Large intestine (tissue), 3 donors: Measurements from ENCODE around the gene GRB2. TPM values are rescaled to one million over a fixed set of nuclear protein-coding genes. Genes with fewer than 3 reads are reported as not detected.
"Not testable (repeated sequence)": the region's sequence is repeated elsewhere in the genome, so short reads cannot be mapped to it uniquely, and the experiment has no call there.

Source experiments
- DNase-seq, 2 donors: peaks; one replicate each; pipeline versions ENCODE4 v3.0.0 to v3.0.0-alpha.2; 2013
- H3K27ac ChIP-seq: one replicate; pipeline ENCODE4 v1.5.1; 2013; ENCODE audit warnings: low read length
- H3K27me3 ChIP-seq: 2 replicates; pipeline ENCODE4 v1.6.1; 2013; ENCODE audit warnings: low read length; ENCODE audit not compliant: control insufficient read depth, insufficient read depth
- H3K36me3 ChIP-seq: 2 replicates; pipeline ENCODE4 v1.6.1; 2013; ENCODE audit warnings: low read length; ENCODE audit not compliant: control insufficient read depth, insufficient read depth
- H3K4me1 ChIP-seq: one replicate; pipeline ENCODE4 v1.6.1; 2013; ENCODE audit warnings: low read length; ENCODE audit not compliant: control insufficient read depth, insufficient read depth
- H3K4me3 ChIP-seq: one replicate; pipeline ENCODE4 v1.5.1; 2013; ENCODE audit warnings: low read length
- H3K9me3 ChIP-seq: one replicate; pipeline ENCODE4 v1.6.1; 2013; ENCODE audit warnings: mild to moderate bottlenecking, low read depth, low read length, moderate library complexity; ENCODE audit not compliant: control insufficient read depth
- WGBS: methylation state at CpG from one replicate; pipeline ENCODE4 v1.1.5; 2013; ENCODE audit warnings: low lambda C conversion rate; ENCODE audit not compliant: insufficient coverage; 5-methylcytosine and 5-hydroxymethylcytosine counted together
- polyA plus RNA-seq: library from polyadenylated mRNA; unstranded; fragments of 120-200 nt; gene quantifications from one replicate; pipeline ENCODE4 v1.2.1, GENCODE V29; 2013

Gene GRB2
- polyA plus RNA-seq, 1 donor: 67.7 TPM

DNA sequence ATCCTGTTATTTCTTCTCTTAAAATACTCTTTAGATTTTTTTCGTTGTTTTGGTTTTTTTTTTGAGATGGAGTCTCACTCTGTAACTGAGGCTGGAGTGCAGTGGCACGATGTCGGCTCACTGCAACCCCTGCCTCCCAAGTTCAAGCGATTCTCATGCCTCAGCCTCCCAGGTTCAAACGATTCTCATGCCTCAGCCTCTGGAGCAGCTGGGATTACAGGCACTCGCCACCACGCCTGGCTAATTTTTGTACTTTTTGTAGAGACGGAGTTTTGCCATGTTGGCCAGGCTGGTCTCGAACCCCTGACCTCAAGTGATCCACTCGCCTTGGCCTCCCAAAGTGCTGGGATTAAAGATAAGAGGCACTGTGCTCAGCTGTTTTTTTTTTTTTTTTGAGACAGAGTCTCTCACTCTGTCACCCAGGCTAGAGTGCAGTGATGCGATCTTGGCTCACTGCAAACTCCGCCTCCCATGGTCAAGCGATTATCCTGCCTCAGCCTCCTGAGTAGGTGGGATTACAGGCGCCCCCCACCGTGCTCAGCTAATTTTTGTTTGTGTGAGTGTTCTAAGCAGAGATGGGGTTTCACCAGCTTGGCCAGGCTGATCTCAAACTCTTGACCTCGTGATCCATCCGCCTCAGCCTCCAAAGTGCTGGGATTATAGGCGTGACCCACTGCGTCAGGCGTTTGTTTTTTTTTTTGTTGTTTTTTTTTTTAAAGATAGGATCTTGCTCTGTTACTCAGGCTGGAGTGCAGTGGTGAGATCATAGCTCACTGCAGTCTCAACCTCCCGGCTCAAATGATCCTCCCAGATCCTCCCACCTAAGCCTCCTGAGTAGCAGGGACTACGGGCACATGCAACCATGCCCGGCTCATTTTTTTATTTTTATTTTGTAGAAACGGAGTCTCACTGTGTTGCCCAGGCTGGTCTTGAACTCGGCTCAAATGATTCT lies 37.4 kb downstream of the GRB2 start:
- H3K4me1 ChIP-seq, H3K4me3 ChIP-seq, H3K36me3 ChIP-seq, DNase-seq, H3K9me3 ChIP-seq, H3K27ac ChIP-seq, H3K27me3 ChIP-seq: not testable (repeated sequence)
- WGBS: 100% methylated on average over 3 of the region's 25 CpGs

DNA sequence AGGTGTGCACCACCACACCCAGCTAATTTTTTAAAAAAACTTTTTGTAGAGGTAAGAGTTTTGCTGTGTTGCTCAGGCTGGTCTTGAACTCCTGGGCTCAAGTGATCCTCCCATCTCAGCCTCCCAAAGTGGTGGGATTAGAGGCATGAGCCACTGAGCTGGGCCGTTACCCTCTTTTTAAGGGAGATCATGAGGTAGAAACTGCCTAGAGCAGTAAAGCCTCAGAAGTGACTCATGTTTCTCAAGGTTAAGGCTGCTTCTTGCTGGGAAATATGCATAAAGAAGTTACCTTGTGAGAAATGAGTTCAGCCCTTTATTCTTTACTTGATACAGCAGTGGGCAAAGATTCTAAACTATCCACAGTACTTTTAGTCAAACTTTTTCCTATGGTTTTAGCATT lies 38.2 kb downstream of the GRB2 start:
- no peaks in the 10 kb centered on the region for H3K27me3 ChIP-seq
- no peaks in the 10 kb centered on the region for H3K4me1 ChIP-seq
- no peak overlapping the region for H3K4me3 ChIP-seq
- H3K36me3 ChIP-seq: no peaks in the 10 kb centered on the region
- H3K9me3 ChIP-seq: no peaks in the 10 kb centered on the region
- DNase-seq: peak in 1 of 2 donors; percentile 26
- H3K27ac ChIP-seq: no peak overlapping the region
- no CpG with 5 or more reads among the region's 1 CpG for WGBS

DNA sequence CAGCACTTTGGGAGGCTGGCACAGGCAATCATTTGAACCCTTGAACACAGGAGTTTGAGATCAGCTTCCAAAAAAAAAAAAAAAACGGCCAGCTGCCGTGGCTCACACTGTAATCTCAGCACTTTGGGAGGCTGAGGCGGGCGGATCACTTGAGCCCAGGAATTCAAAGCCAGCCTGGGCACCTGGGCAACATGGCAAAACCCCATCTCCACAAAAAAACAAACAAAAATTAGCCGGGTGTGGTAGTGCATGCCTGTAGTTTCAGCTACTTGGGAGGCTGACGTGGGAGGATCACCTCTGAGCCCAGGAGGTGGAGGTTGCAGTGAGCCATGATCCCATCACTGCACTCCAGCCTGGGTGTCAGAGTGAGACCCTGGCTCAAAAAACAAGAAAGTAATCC lies 39.0 kb downstream of the GRB2 start:
- Histone ChIP-seq H3K27ac (no peak overlapping the region), H3K36me3 (no peaks in the 10 kb centered on the region), H3K4me1 (no peaks in the 10 kb centered on the region), H3K4me3 (no peak overlapping the region), H3K27me3 (no peaks in the 10 kb centered on the region), H3K9me3 (no peaks in the 10 kb centered on the region)
- DNase-seq: no peak
- no CpG with 5 or more reads among the region's 6 CpGs for WGBS

DNA sequence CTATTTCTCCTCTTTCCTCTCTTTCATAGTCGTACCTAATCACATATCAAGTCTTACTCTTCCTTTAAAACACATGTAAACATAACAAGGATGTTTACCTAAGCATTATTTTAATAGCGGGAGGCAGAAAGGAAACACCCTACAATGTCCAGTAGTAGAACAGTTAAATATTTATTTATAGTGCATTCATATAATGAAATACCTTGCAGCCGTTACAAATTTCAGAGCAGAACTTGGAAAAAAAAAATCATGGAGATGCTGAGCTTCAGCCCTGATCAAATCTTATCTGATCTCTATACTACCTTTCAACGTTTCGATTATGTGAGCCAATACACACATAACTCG lies 39.6 kb downstream of the GRB2 start:
- Histone ChIP-seq H3K9me3 (no peaks in the 10 kb centered on the region), H3K4me1 (peaks cover under 1% of the 10 kb centered on the region), H3K4me3 (no peak overlapping the region), H3K36me3 (no peaks in the 10 kb centered on the region), H3K27me3 (no peaks in the 10 kb centered on the region), H3K27ac (no peak overlapping the region)
- WGBS: 50% methylated on average over 1 of the region's 6 CpGs
- DNase-seq: no peak

DNA sequence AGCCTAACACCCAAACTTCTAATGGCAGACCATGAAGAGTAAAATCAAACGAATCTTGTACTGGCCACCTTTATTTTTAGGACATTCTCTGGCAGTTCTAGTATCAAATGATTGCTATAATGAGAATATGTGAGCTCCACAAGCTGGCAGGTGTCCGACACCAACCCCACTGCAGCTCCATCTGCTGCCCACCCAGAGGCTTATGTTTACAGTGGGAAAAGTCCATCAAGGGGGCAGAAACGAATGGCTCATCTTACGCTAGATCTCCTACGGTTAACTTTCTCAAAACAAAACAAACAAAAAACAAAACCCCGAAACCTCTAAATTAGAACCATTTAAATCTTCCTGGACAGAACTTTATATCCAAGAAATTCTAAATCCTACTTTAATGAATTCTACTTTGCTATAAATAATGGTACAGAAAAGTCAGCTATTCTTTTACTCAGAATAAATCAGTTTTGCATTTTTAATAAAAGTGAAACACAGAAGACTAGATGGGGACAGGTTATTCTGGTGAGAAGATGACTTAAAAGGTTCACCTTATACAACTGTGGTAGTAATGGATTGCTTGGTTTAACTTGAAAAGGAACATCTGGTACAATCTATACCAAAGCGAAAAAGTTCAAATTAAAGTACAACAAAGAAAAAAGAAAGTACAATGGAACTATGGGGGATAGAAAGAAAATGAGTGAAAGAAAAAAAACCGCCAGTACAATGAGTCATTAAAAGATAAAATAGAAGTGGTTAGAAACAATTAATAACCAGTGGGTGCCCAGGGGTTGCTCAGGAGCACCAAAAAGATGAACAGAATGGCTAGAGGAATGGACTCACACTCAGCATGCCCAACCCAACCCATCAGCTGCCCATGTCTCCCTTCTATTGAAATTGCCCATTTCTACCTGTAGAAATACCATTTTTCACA lies 40.2 kb downstream of the GRB2 start:
- peaks cover 6% of the 10 kb centered on the region for H3K4me1 ChIP-seq

DNA sequence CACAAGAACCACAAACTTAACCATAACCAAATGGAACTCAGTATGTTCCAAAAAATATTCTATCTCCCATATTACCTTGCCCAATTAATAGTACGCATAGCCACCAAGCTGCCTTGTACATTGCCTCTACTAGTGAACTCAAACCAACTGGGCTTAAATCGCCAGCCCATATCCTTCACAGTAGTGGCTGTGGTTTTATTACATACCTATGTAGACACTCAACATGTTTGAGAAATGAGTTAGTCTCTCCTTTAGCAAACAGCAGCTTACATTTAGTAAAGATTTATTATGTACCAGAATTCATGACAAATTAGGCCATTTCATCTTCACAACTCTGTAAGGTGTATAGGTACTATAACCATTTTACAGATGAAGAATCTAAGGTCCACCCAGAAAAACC lies 41.4 kb downstream of the GRB2 start:
- peaks cover 6% of the 10 kb centered on the region for H3K4me1 ChIP-seq
- no peaks in the 10 kb centered on the region for H3K9me3 ChIP-seq
- no peaks in the 10 kb centered on the region for H3K36me3 ChIP-seq
- no CpG with 5 or more reads among the region's 2 CpGs for WGBS
- H3K4me3 ChIP-seq: no peak overlapping the region
- no peak overlapping the region for H3K27ac ChIP-seq
- no peaks in the 10 kb centered on the region for H3K27me3 ChIP-seq
- DNase-seq: no peak

More for the DNA sequence above, 40.2 kb downstream of the GRB2 start:
- Histone ChIP-seq H3K4me3 (no peak overlapping the region), H3K27ac (no peak overlapping the region), H3K27me3 (no peaks in the 10 kb centered on the region), H3K36me3 (no peaks in the 10 kb centered on the region), H3K9me3 (no peaks in the 10 kb centered on the region)
- no peak for DNase-seq
- 89% methylated on average over 6 of the region's 8 CpGs for WGBS

DNA sequence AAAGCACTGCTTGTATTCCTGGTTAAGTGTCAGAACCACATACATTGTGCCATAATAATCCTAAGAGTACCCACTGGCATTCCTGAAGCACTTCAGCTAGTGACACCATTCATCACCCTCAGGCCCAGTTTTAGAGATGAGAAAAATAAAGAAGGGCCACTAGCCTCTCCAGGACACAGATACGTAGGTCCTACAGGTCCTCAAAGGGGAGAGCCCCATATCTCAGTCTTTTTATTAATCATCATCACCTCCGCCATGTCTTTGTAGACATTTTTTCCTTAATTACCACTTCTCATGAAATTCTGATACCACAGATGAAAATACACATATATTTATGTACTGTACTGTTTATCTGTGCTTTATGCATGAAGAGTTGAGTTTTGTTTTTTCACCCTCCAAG lies 43.5 kb downstream of the GRB2 start:
- H3K4me1 ChIP-seq: peaks cover 11% of the 10 kb centered on the region
- no peaks in the 10 kb centered on the region for H3K27me3 ChIP-seq
- no peaks in the 10 kb centered on the region for H3K9me3 ChIP-seq
- no peaks in the 10 kb centered on the region for H3K36me3 ChIP-seq
- no peak overlapping the region for H3K27ac ChIP-seq
- H3K4me3 ChIP-seq: no peak overlapping the region
- DNase-seq: no peak
- 100% methylated on average over 1 of the region's 2 CpGs for WGBS

DNA sequence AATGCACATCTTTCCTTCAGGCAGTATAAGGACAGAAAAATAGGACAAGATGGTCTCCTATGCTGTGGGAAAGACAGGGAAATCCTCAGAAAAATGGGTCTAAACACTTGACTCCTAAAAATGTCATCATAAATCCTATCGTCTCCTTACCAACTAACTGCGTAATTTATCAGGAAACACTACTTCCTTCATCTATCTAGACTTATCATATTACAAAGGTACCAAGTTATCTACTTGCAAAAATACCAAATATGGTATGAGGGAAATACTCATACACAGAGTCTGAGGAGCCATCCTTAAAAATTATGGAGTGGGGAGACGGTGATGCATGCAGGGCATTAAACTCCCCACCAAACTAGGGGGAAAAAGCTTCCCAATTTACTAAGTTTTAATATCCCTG lies 44.1 kb downstream of the GRB2 start:
- WGBS: no CpG with 5 or more reads among the region's 3 CpGs
- Histone ChIP-seq H3K9me3 (no peaks in the 10 kb centered on the region), H3K27me3 (no peaks in the 10 kb centered on the region), H3K36me3 (no peaks in the 10 kb centered on the region), H3K4me3 (no peak overlapping the region), H3K27ac (no peak overlapping the region), H3K4me1 (peaks cover 16% of the 10 kb centered on the region)
- DNase-seq: no peak

DNA sequence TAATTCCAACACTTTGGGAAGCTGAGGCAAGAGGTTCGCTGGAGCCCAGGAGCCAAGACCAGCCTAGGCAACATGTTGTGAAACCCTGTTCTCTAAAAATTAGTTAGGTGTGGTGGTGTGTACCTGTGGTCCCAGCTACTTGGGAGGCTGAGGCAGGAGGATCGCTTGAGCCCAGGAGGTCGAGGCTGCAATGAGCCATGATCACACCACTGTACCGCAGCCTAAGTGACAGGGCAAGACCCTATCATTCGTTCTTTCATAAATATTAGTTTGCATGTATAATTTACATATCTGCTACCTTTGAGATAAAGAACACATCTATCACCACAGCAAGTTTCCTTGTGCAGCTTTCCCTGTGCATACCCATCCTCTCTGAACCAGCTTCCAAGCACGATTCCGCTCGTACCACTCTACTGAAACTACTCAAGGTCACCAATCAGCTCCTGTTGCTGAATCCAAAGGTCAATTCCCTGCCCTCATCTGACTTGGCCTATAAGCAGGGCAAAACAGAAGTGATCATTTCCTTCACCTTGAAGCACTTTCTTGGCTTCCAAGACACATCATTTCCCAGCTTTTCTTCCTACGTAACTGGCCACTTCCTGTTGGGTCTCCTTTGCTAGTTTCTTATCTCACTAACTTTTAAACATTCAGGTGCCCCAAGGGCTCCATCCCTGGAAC lies 49.1 kb downstream of the GRB2 start:
- Histone ChIP-seq H3K9me3 (no peaks in the 10 kb centered on the region), H3K4me3 (no peak overlapping the region), H3K4me1 (peaks cover 29% of the 10 kb centered on the region), H3K36me3 (no peaks in the 10 kb centered on the region), H3K27ac (peak overlapping the region; percentile 24), H3K27me3 (no peaks in the 10 kb centered on the region)
- 36% methylated on average over 1 of the region's 9 CpGs for WGBS
- DNase-seq: peak in 1 of 2 donors; percentile 63

DNA sequence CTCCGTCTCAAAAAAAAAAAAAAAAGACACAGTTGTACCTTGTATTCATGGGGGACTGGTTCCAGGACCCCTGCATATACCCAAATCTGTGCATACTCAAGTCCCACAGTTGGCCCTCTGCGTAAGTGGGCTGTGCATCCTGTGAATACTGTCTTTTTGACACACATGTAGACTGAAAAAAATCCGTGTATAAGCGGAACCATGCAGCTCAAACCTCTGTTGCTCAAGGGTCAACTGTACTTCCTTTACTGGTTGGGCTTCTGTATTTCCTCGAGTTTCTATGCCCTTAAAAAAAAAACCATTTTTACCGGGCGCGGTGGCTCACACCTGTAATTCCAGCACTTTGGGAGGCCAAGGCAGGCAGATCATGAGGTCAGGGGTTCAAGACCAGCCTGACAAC lies 52.3 kb downstream of the GRB2 start:
- Histone ChIP-seq H3K27me3 (no peaks in the 10 kb centered on the region), H3K4me3 (no peak overlapping the region), H3K9me3 (no peaks in the 10 kb centered on the region), H3K36me3 (no peaks in the 10 kb centered on the region), H3K4me1 (peaks cover 36% of the 10 kb centered on the region), H3K27ac (no peak overlapping the region)
- DNase-seq: no peak
- WGBS: no CpG with 5 or more reads among the region's 8 CpGs
